ENCODE data around the gene PLCB1.

Gene PLCB1

GRCh38 chr20:8161264-8162071 lies 29.4 kb downstream of the PLCB1 start:
- DNase-seq = no peak

DNA sequence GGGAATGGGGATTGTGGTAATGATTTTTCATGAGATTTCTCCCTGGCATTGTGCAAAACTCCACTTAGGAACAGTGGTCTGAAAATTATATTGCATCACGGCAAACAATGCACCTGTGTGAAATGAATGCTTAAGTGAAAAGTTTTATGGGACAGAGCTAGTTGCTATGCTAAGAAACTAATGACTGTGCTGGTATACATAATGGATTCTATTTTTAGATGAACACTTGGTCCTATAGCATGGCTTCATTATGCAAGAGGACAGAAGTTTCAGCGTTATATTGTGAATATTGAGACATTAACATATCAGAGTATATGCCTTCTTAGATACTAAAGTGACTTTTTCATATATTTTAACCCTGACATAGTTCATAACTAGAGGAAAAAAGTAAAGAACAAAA lies 30.5 kb downstream of the PLCB1 start:
- no peak for DNase-seq

- DNase-seq = no peak
Observed at GRCh38 chr20:8163543-8163942, 31.5 kb downstream of the PLCB1 start.

DNA sequence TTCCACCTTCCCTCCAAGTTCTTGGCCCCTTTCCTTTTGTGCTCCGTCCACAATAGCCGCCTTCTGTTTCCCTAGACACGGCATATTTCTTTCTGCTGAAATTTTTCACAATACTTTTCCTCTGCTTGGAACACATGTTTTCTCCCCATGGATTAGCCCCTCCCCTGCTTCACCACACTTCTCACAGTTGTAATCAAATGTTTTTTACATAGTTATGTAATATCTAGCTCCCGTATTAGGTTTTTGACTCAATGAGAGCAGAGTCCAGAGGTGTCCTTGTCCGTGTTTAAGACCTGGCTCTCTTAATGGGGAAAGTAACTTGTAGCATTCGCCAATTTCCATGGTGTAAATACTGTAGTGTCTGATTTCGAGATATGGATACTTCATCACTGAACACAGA lies 34.7 kb downstream of the PLCB1 start:
- DNase-seq = no peak

GRCh38 chr20:8168785-8169288 lies 36.8 kb downstream of the PLCB1 start:
- DNase-seq = no peak

- DNase-seq = no peak
Observed at GRCh38 chr20:8170921-8171320, 38.9 kb downstream of the PLCB1 start.

- DNase-seq = no peak
Observed at GRCh38 chr20:8172191-8172590, 40.1 kb downstream of the PLCB1 start.

DNA sequence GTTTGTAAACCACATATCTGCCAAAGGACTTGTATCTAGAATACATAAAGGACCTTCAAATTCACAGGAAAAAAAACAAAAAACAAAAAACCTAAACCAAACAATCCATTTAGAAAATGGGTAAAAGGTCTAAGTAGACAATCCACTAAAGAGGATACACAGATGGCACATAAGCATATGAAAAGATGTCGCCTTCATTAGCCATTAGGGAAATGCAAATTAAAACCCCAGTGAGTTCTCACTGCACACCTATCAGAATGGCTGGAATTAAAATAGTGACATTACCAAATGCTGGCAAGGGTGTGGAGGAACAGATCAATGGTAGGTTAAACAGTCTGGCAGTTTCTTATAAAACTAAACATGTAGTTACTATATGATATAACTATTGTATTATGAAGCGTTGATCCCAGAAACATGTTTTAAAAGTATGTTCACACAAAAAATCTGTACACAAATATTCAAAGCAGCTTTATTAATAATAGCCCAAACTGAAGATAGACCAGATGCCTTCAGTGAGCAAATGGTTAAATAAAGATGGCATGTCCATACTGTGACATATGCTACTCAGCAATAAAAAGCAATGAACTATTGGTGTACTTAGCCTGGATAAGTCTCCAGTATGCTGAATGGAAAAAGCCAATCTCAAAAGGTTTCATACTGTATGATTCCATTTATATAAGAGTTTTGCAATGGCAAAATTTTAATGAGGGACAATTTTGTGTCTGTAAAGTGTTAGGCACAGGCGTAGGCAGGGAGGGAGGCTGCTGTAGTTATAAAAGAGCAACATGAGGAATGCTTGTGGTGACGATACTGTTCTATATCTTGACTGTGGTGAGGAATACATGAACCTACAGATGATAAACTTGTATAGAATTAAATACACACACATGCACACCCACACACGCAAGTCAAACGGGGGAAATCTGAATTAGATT lies 43.9 kb downstream of the PLCB1 start:
- no peak for DNase-seq

DNA sequence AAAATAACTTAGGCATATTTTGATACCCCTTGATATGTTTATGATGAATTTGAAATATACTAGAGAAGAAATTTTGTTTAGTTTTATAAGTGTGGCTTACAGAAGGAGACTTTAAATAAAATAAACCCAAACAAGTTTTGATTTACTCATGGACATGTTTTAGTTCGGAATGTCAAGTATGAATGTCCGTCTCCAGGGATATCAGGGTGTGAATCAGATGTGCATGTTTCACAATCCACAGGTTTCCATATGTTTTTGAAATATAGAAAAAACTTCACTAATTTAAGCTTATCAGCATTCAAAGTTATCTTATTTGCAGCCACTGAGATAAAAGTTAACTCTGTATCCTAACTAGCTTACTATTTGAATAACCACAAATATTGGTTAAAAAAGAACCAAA lies 51.5 kb downstream of the PLCB1 start:
- DNase-seq = no peak

DNA sequence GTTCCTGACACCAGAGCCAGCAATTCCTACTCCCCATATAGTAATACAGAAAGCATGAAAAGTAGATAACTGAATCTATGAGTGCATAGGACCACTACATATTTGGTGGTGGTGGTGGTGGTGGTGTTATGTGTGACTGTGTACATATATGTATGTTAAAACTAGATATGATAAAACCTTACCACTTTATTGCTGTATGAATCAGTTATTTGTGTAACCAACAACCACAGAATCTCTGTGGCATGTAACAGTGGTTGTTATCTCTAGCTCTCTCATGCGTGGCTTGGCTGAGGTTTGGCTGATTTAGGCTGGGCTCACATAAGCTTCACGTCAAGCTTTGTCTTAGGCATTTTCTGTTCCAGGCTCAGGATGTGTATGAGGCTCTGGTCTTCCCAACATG lies 55.7 kb downstream of the PLCB1 start:
- DNase-seq = no peak

- no peak for DNase-seq
Observed at GRCh38 chr20:8190043-8190880, 58.2 kb downstream of the PLCB1 start.

- no peak for DNase-seq
Observed at GRCh38 chr20:8194721-8195120, 62.7 kb downstream of the PLCB1 start.

DNA sequence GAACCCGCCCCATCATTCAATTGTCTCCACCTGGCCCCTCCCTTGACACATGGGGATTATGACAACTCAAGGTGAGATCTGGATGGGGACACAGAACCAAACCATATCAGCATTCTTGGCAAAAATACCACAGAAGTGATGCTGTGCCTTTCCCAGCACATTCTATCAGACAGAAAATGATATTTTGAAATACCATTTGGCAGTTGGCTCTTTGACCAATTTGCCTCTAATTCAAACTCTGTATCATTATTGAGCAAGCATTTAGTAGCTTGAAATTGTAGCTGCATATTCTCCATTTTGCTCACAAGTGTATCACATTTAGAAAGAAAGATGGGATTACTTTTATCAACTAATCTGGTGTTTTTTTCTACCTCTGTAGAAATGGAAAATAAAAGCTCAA lies 64.0 kb downstream of the PLCB1 start:
- DNase-seq = no peak

DNA sequence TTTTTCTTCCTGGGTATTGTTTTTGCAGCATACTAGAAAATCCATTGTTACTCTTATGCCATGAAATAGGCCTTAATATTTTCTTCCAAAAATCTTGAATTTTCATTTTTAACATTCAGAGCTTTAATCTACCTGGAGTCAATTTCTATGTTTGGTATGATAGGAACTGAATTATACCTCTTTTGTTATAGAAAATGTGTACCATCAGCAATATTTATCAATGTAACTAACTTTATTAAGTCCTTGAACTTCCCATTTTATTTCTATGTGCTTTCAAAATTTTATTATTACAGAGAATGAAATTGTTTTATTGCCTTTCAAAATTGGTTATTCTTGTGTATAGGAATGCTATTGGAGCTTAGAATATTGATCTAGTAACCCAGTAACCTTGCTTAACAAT lies 68.2 kb downstream of the PLCB1 start:
- DNase-seq = no peak

DNA sequence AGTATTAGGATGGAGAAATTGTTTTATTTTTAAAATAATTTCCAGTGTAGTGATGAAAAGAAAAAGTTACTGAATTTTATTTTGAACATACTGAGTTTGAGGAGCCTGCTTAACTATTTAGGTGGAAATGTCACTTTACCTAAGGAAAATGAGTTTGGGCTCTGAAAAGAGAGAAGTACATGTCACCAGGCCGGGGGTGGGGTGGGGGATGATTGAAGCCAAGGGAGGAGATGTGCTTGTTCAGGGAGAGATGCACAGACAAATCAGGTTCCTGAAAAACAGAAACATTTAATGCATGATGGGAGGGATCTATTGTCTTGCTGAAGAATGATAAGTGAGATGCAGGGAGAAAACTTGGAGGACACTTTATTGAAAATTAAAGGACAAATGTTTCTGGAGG lies 71.3 kb downstream of the PLCB1 start:
- no peak for DNase-seq

DNA sequence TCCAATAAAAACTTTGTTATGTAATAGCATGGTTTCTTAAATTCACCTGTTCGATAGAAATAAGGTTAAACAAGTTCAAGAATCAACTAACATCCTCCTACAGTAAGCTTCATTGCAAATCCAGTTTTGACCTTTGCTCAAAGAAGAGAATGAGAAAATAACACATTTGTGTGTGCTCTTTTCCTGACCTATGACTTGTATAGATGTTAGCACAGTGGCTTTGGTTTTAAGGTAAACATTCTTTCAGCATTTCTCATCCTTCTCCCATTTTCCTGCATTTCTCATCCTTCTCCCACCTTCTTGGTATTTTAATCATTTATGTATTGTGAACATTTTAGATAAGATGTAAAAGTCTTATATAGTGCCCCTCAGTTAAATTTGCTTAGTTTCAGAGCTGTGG lies 73.9 kb downstream of the PLCB1 start:
- DNase-seq = no peak

DNA sequence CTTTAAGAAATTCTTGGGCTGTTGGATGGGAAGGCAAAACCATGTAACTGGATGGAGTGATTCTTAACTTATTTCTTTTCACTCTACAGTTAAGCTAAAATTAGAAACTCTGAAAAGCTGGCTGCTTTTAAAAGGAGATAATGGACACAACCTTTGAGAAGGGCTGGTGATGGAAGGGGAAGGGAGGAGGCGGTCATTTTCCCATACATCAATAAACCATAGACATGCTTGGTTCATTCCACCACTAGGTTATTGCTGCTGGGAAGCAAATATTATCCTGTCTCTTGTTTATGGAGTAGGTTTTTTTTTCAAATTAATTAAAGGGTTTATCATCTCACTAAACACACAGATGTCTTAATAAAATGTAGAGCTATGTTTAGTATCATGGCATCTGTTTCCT lies 76.2 kb downstream of the PLCB1 start:
- no peak for DNase-seq

DNA sequence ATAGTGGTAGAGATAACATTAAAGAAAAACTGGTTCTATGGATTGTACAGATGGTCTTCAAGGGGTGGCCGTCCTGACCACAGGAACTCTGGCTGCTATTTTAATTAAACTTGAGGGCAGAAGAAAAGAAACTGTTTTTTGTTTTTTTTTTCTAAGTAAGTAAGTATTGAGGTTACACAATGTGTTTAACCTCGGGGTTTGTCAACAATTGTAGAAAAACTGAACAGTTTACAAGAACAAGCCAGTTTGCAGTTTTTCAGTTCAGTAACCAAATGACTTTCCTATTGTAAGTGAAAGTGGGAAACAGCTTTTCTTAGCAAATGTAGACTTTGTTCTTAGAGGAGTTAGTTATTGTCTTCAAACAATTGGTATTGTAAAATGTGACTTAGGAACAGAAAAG lies 77.0 kb downstream of the PLCB1 start:
- DNase-seq = no peak

DNA sequence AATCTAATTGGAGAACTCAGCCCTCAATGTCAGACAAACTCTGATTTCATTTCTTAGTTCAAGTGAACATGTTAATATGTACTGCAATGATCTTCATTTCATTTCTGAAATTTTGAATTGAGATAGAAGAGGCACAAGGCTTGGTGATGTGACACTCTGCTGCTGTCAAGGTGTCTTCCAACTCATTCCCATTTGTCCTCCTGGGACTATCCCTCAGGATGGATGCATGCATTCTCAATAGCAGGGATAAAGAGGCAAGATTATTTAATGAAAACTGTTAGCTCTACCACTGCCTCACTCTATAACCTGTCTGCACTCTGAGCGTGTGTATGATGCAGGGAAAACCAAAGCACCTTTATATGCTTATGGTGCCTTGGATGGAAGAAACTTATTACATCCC lies 78.7 kb downstream of the PLCB1 start:
- DNase-seq = no peak

GRCh38 chr20:8212286-8212685 lies 80.2 kb downstream of the PLCB1 start:
- no peak for DNase-seq

GRCh38 chr20:8213270-8213669 lies 81.2 kb downstream of the PLCB1 start:
- DNase-seq = no peak

GRCh38 chr20:8213831-8214587 lies 81.9 kb downstream of the PLCB1 start:
- DNase-seq = no peak
